ENCODE data around the gene FAM3D.
"Not testable (repeated sequence)": the region's sequence is repeated elsewhere in the genome, so short reads cannot be mapped to it uniquely, and the experiment has no call there.

FAM3D gene

DNA sequence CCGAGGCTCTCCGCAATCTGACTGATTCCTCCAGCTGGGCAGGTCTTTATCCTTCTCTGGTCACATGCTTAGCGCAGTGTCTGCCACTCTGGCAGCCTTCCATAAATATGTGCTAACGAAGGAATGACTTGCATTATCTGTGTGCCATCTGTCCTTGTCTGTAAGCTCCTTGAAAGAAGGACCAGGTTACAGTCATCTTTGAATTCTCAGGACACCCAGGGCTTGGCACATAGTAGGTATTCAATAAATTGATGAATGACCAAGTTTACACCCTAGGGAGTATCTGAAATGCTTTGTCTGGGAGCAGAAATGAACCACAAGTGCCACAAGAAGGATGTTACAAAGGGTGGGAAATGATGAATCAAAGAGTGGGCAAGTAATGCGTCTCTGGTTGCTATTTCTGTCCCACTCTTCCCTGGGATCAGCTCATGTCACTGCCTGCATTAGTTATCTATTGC lies 16.5 kb upstream of the FAM3D start:
- DNase-seq, result no peak

DNA sequence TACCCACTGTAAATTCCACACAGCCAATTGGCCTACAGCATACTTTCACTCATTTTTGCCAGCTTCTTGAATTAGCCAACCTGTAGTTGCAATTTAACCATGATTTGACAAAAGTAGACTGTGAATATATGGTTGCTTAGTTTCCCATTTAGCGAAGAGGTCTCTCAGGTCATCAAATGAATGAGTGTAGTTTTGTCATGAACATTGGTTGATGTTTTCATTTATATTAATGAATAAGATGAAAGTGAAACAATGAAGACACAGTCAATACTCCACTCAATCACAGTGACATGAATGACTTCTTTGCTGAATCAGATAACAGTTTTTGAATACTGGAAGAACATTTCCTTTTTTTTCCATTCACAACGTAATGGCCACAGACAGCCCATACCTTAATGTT lies 15.3 kb upstream of the FAM3D start:
- no peak for DNase-seq

DNA sequence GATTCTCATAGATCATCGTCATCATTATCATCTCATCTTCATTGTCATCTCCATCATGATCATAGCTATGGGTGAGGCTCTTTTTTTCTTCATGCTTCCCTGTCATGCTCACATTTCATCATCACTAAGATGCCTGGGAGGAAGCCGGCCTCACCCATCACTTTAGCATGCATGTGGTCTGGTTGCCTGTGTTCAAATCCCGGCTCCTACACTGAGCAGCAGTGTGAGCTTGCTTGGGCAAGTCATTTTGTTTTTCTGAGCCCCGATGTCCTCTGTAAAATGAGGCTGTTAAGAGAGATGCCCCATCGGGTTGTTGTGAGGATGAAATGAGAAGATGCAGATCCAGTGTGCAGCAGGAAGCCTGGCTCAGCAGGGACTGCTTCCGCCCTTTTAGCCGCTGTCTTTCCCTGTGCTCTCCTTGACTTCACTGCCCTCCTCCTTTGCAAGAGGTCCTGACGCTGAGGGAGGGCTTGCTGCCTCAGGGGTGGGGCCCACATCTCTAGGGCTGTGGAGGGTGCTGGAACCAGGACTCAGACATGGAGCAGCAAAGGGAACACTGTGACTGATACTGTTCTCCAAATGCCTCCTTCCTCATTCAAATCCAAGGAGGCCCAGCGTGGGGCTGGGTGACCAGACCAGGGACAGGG lies 14.4 kb upstream of the FAM3D start:
- DNase-seq, result no peak

DNA sequence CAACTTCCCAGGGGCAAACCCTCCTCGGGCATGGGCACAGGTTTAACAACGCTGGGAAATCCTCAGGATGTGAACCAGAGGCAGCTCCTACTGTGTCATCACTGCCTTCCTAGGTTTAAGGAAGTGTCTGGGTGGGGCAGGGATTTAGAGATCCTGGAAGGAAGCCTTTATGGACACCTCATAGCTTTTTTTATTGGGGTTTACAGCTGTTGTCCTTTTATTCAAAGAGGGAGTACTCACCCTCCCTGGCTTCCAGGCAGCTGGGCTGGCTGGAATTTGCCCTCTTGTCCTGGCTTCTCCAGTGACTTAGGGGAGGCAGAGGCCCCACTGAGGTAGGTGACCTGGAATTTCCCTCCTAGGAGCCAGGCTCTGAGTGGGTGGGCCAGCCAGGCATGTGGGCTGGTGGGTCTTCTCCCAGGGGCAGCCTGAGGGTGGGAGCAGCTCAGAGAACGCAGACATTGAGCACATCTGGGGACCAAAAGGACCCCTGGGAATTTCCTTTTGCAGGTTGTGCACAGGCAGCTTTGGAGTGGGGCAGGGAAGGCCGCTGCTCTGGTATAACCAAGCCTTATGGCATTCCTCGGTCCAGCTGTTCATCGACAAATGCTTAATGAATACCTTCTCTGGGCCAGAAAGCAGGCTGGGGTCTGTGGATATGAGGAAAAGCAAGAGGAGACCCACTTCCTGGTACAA lies 13.5 kb upstream of the FAM3D start:
- no peak for DNase-seq

DNA sequence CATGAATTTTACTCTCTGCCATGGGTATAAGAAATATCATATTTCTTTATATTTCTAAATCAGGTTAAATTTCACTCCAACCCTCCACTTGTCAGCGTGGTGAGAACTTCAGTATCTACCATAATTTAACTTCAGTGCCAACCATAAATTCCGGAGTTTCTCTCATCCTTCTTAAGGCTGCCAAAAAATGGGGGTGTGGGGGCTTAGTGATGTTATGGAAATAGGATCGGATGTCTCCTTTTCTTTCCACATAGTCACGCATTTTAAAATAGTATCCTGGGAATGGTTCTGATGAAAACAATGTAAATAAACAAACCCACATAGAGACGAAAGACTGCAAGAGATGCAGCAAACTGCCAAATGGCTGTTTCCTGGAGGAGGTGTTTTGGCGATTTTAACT lies 12.9 kb upstream of the FAM3D start:
- DNase-seq, result no peak

DNA sequence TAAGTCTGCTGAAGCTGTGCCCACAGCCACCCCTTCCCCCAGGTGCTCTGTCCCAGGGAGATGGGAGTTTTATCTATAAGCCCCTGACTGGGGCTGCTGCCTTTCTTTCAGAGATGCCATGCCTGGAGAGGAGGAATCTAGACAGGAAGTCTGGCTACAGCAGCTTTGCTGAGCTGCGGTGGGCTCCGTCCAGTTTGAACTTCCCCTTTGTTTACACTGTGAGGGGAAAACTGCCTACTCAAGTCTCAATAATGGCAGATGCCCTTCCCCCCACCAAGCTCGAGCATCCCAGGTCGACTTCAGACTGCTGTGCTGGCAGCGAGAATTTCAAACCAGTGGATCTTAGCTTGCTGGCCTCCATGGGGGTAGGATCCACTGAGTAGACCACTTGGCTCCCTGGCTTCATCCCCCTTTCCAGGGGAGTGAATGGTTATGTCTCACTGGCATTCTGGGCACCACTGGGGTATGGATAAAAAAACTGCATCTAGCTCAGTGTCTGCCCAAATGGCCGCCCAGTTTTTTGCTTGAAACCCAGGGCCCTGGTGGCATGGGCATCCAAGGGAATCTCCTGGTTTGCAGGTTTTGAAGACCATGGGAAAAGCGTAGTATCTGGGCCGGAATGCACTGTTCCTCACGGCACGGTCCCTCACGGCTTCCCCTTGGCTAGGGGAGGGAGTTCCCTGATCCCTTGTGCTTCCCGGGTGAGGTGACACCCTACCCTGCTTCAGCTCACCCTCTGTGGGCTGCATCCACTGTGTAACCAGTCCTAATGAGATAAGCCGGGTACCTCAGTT lies 11.8 kb upstream of the FAM3D start:
- DNase-seq, result not testable (repeated sequence)

DNA sequence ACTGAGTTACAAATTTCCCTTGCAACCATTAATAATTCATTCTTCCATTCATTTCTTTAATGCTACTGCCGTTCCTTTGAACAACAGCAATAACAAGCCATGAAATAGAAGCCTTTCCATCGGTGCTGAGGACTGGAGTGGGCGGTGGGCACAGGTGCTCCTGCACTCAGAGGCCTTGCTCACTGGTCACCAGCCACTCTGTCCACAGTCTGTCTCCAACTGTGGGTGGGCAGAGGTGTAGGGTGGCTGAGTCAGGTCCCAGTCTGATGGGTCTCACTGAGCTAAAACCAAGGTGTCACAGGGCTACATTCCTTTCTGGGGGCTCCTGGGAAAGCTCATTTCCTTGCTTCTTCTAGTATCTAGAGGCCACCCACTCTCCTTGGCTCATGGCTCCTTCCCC lies 6.3 kb upstream of the FAM3D start:
- DNase-seq, result no peak

DNA sequence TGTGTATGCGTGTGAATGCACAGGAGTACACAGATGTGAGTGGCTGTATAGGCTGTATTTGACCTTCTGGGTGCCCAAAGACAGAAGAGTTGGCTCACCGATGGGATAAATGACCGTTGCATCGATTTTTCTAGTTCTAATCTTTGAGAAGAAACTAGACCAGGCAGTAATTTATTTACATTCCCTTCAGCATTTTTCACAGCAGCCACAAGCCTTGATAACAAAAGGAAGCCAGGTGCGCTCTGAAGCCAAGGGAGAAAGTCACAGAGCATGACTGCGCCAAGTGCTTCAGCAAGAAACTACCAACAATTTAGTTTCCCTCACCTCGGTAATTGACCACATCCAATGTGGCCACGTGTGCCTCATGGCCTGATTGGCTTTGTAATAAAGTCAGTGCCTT lies 5.9 kb upstream of the FAM3D start:
- no peak for DNase-seq

DNA sequence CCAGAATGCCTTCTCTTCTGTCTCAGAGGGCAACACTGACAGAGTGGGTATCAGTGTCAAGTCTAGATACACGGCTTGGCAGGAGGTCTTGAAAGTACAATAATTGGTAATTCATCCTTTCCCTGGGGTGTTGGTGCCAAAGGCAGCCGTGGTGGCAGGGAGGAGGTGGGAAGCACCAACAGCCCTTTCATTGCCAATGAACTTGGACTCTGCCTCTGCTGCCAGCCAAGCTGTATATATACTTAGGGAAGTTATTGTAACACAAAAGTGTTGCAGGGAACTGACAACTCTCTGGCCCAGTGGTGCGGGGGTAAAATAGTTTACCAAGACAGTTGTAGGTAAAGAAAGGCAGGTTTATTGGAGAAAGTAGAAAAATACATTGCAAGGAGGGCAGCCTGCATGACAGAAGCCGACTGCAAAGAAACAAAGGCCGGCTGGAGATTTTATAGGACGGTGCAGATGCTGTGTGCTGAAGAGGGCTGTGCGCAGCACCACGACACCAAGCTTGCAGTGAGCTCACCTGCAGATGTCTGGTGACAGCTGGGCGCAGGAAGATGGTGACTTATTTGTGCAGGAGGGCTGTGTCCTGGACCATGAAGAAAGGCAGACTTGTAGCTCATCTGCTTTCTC lies 4.0 kb upstream of the FAM3D start:
- no peak for DNase-seq

DNA sequence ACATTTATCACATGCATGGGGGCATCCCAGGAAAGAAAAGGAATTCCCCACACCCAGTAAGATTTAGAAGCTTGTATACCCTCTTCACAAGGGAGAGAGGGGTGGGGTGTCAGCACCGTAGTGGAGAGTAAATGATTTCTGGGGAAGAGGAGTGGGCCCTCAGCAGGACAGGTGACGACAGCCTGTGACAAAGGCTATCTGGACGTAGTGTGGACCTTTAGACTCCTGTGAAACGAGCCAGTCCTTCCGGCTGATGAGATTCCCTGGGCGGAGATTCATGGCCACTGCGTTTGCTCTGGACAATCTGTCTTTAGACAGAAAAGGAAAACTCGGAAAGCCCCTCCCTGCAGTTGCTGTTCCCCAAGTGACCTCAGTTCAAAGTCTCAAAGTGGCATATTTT lies 1.7 kb upstream of the FAM3D start:
- no peak for DNase-seq

DNA sequence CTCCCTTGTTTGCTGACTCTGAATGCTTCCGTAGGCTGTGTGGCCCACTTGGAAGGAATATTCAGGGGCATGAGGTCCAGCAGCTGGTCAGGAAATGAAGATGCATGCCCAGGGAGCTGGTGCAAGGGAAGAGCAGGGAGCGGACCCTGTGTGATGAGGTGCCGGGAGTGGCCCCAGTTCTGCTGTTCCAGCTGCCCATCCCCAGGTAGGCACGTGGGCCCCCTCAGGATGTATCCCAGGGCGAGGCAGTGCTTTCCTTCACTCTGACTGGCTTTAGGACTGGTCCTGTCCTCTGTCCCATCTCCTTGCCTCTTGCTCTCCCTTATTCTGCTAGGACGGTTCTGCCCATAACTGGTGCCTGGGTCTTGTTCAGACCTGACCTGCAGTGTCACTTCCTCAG lies 1.1 kb upstream of the FAM3D start:
- no peak for DNase-seq

DNA sequence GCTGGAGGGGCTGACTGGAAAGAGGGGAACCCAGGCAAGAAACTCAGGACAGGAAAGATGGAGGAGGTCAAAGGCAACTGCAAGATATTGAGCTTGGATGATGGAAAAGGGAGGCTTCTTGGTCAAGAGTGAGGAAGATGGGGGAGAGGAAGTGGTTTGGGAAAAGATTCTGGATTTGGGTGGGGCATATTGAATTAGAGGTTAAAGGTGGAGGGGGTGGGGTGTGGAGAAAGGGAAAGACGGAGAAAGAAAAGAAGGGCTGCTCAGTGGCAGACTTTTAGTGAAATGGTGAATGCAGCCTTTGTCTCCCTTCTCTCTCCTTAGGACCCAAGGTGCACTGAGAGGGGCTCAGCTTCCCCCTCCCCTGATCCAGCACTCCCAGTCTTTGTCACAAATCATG lies 655 bp upstream of the FAM3D start:
- DNase-seq, result no peak

DNA sequence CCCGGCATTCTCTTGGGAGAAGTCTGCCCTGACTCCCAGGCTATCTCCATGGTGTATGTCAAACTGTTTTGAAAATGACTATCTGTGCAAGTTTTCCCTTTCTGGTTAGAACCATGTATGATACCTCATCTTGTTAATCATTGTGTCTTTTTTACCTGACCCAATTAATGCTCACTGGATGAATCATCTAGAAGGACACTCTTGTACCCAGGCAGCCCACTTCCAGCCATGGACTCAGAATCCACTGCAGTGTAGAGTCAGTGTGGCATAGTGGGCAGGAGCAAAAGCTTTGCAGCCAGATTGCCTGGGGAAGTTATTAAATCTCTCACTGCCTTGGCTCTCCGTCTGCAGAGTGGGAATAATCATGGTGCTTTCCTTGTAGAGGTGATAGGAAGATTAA lies 1.2 kb downstream of the FAM3D start:
- DNase-seq, result no peak

DNA sequence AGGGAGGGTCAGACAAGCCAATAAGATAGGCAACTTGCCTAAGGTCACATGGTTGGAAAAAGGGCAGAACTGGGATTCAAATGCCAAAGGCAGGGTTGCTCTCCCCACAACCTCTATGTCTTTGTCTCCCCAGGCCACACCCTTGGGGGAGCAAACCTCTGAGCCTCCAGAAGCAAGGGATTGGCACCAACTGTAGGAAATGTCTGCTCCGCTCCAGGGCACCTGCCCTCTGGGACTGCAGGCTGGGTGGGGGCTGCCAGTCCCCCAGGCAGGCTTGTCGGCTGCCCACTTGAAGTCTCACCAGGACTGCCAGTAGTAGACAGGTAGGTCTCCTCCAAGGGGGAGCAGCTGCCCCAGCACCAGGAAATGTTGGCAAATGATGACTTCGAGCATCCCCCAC lies 2.0 kb downstream of the FAM3D start:
- DNase-seq, result no peak

DNA sequence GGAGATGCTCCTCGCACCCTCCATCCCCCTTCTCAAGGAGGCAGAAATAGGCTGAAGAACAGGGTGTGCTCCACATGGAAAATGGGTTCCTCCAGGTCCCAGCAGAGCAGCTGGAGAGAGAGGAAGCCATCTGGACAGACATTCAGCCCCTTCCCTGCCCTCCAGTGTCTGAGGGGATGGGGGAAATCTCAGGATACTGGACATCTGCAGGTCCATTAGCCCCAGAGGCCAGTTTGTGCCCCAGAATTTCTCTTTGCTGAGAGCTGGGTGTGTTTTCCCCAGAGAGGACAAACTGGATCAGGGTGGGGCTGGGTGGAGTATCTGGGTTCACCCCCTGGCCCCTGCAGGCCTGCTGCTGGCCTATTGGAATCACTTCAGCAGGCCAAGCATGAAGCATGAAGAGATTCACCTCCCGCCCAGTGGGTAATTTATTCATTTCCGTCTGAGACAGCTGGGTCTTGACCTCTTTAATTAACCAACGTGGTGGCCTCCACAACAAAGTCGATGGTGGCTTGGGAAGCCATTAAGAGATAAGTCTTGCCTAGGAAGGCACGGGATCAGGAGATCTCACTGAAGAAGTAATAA lies 4.6 kb downstream of the FAM3D start:
- DNase-seq, result no peak

DNA sequence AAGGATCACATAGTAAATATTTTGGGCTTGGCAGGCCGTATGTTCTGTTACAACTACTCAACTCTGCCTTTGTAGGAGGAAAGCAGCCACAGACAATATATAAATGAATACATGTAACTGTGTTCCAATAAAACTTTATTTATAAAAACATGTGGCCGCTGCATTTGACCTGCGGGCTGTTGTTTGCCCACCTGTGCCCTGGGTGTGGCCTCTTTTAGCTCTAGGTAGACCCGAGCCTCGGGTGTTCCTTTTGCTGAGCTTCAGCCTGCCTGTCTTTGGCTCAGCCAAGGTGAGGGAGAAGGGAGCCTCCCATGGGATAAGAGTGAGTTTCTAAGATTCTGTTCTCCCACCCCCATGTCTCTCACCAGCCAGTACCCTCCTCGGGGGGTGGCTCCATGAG lies 5.6 kb downstream of the FAM3D start:
- DNase-seq, result no peak

DNA sequence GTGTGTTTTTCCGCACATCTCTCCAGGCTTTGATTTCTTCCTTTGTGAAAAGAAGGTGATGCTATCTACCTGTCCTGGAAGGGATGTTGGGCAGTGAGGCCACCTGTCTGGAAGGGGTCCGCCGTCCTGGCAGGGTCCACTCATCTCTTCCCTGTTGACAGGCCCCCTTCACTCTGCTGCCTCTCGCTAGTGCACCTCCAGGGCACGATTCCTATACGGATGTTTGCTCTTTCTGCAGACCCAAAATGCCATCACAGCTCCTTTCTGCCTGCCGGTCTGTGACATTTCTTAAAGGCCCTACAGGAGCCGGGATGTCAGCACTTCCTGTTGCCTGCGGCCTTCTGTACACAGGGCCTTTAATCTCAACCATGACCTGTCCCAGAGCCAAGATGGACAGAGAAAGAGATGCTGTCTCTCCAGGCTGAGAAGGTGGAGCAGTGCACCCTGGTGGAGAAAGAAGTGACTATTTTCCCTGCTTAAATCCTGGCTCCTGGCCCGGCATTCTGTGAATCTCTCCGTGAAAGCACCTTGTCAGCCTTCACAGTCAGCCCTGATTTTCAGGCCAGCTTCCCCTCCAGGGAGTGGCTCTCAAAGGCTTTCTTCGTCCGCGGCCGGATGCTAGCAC lies 7.4 kb downstream of the FAM3D start:
- no peak for DNase-seq

DNA sequence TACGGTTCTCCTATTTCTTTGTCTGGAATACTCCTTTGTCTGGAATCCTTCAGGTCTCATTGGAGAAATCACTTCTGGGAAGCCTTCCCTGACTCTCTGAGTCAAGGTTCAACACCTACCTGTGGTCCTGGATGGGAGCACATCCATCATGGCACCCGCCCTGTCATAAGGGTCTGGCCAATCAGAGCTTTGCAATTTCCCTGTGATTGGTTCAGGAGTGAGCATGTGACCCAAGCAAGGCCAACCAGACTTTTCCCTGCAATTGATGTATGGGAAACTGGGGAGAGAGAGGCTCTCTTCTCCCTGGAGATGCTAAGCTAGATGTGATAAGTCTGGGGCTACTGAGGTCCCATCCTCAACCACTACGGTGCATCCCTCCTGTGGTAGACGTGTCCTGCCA lies 8.1 kb downstream of the FAM3D start:
- DNase-seq, result no peak

DNA sequence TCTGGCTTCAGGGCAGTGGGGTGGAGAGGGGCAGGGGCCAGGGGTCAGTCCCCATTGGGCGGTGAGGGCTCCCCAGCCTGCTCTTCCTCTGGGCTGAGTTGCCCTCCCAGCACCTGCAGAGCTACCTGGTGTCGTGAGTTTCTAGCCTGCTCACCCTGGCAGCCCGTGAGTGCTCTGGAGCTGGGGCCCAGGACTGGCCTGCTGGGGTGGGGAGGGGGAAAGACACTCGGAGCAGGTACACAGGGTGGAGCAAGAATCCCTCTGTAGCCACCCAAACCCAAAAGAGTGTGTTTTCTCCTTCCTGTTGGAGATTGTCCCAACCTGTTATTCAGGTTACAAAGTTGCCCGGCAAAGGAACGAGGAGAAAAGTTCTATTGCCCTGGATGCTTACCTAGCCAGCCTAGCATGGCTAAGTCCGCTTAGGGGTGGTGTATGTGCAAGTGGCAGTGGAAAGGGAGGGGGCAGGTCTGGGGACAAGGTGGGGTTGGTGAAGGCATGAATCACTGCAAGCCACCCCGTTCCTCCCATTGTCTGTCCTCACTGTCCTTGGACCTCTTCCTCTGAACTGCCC lies 8.9 kb downstream of the FAM3D start:
- no peak for DNase-seq

DNA sequence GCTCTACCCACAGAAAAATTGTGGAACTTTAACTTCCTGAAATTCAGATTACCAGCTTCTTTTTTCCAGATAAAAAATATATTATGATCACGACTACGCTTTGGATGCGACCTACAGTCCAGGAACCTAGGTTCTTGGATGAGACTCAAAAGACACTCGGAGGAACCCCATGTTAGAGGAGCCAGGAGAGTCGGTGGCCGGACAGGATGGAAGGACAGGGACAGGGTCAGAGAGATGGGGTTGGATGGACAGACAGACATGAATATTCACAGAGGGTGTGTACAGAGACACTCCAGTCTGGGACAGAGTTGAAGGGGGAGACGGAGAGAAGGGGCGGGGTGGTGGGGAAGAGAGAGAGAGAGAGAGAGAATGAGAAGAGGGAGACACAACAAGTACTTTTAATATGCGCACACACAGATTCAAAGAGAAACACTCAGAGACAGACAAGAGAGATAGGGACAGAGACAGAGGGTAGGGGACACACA lies 9.5 kb downstream of the FAM3D start:
- no peak for DNase-seq

DNA sequence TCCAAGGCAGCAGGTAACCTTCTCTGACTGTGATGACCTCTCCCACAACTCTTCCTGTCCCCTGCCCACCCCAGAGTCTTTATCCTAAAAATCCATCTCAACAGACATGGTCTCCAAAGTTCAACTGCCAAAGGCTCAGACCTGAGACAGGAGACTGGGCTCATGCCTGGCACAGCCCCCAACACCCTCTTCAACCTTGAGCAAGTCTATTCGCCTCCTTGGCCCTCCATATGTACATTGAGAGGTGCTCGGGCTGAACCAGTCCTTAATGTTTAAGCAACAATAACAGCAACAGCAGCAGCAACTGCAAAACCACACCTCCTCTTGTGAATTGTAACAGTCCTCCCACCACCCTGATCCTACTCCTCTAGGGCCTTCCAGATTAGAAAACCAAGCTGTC lies 9.9 kb downstream of the FAM3D start:
- DNase-seq, result no peak

DNA sequence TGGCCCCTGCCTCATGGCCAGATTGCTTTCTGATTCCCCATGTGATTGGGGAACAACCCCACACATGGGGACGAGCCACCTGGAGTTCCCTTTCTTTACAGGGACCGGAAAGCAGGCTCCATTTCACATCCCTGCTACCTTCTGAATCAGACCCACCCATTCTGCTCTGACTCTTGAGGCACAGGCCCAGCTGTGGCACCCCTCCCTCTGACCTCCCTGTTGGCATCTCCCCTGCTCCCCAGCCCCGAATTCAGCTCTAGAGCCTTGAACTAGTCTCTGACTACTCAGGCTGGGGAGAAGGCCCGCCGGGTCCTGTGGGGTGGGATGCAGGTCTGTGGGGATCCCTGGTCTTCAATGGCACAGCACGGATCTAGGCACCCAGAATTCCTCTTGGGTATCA lies 12.1 kb downstream of the FAM3D start:
- no peak for DNase-seq

Measured in activated CD4-positive, alpha-beta T cell treated with anti-CD3 and anti-CD28 coated beads, Interleukin-2, amount 50 U/mL, for 1 hour (primary cell).